CD4-positive, alpha-beta T cell (primary cell): ENCODE data around the gene GDAP1L1. TPM values are rescaled to one million over a fixed set of nuclear protein-coding genes. Genes with fewer than 3 reads are reported as not detected.

Experiments used
- ATAC-seq: fragments of 200-7000 bp; cut with Tn5 transposase; one replicate; pipeline ENCODE4 v1.10.0; 2022; ENCODE audit warnings: mild to moderate bottlenecking; ENCODE audit not compliant: poor library complexity
- CTCF ChIA-PET: fragments of 350-600 bp; sonication (Branson Sonifier 250); formaldehyde crosslinking; loops from one replicate; lab custom pipeline; 2021; ENCODE audit warnings: antibody characterized with exemption, inconsistent platforms; lab: Charles Lee
- POLR2A ChIA-PET: fragments of 350-600 bp; sonication (Branson Sonifier 250); formaldehyde crosslinking; loops from one replicate; lab custom pipeline; 2021; ENCODE audit warnings: antibody characterized with exemption, inconsistent platforms; lab: Charles Lee
- DNase-seq, 14 experiments: peaks; one replicate each; pipeline ENCODE4 v3.0.0-alpha.2; 2013 to 2020; ENCODE audit warnings: mixed read lengths in 2 of 14
- H3K27ac ChIP-seq, 2 donors: one replicate each; pipeline versions ENCODE4 v1.5.1 to v1.7.0; 2013; ENCODE audit warnings: low read length in 2 of 2, low read depth in 1 of 2, mild to moderate bottlenecking in 1 of 2
- H3K27me3 ChIP-seq, 2 experiments: 1 replicate in 1 of 2; 2 replicates in 1 of 2; pipeline versions ENCODE4 v1.6.1 to v1.7.0; 2013; ENCODE audit warnings: low read length in 2 of 2, control low read depth in 1 of 2, mild to moderate bottlenecking in 1 of 2, moderate library complexity in 1 of 2; ENCODE audit not compliant: insufficient read depth in 2 of 2, control insufficient read depth in 1 of 2
- H3K36me3 ChIP-seq: one replicate; pipeline ENCODE4 v1.6.1; 2013; ENCODE audit warnings: low read length, control low read depth; ENCODE audit not compliant: insufficient read depth
- H3K4me1 ChIP-seq: one replicate; pipeline ENCODE4 v1.6.1; 2013; ENCODE audit warnings: low read length, control low read depth; ENCODE audit not compliant: insufficient read depth
- H3K4me3 ChIP-seq: one replicate; pipeline ENCODE4 v1.5.1; 2013; ENCODE audit warnings: mild to moderate bottlenecking, low read length, moderate library complexity
- H3K9me3 ChIP-seq, 2 experiments: 1 replicate in 1 of 2; 2 replicates in 1 of 2; pipeline versions ENCODE4 v1.6.1 to v1.7.0; 2013; ENCODE audit warnings: low read length in 2 of 2, mild to moderate bottlenecking in 2 of 2, control low read depth in 1 of 2, moderate library complexity in 1 of 2; ENCODE audit not compliant: control insufficient read depth in 1 of 2, insufficient read depth in 1 of 2
- H3K27ac Mint-ChIP-seq: one replicate; pipeline ENCODE4 v1.8.0; 2020; ENCODE audit warnings: mixed read lengths
- H3K27me3 Mint-ChIP-seq: one replicate; pipeline ENCODE4 v1.8.0; 2021; ENCODE audit warnings: mixed read lengths
- H3K36me3 Mint-ChIP-seq: one replicate; pipeline ENCODE4 v1.8.0; 2021; ENCODE audit warnings: low read depth, mixed read lengths
- H3K4me1 Mint-ChIP-seq: one replicate; pipeline ENCODE4 v1.8.0; 2021; ENCODE audit warnings: low read depth, mixed read lengths
- H3K4me3 Mint-ChIP-seq: one replicate; pipeline ENCODE4 v1.8.0; 2020; ENCODE audit warnings: mild to moderate bottlenecking, mixed read lengths
- H3K9me3 Mint-ChIP-seq: one replicate; pipeline ENCODE4 v1.8.0; 2020; ENCODE audit warnings: mixed read lengths
- CTCF ChIP-seq: fragments of 200-600 bp; IDR thresholded peaks from one replicate; pipeline ENCODE4 v1.8.0; 2022; ENCODE audit warnings: antibody characterized with exemption, mild to moderate bottlenecking
- intact Hi-C, 2 experiments: fragments of 100-400 bp; cut with DNase I in 1 of 2; cut with micrococcal nuclease in 1 of 2; formaldehyde crosslinking; loops; one replicate each; pipeline versions ENCODE4 v1.15.1 to v1.9.0; 2023 to 2025; cut with DNase I, micrococcal nuclease
- total RNA-seq, 174 experiments: library from RNA in 2 of 174; stranded (reverse) in 2 of 174; gene quantifications; one replicate each; pipeline ENCODE4 v1.2.3 and lab custom pipeline; 2021 to 2026

The GDAP1L1 gene
- total RNA-seq, 2 experiments from 2014 or later = not detected

- no peak for ATAC-seq
- Histone ChIP-seq H3K4me3 (no peak overlapping the region), H3K4me1 (no peaks in the 10 kb centered on the region), H3K36me3 (no peaks in the 10 kb centered on the region), H3K27me3 (no peaks in the 10 kb centered on the region), H3K27ac (no peak overlapping the region), H3K9me3 (no peaks in the 10 kb centered on the region)
- CTCF ChIA-PET = no interaction called here
- DNase-seq = no peak
- Mint-ChIP-seq H3K9me3 (no peaks in the 10 kb centered on the region), H3K4me3 (no peak overlapping the region), H3K27me3 (no peaks in the 10 kb centered on the region), H3K36me3 (no peaks in the 10 kb centered on the region), H3K4me1 (no peaks in the 10 kb centered on the region), H3K27ac (no peak overlapping the region)
- intact Hi-C loops = no loop called here
- POLR2A ChIA-PET = no interaction called here
- no peak for TF ChIP-seq CTCF
Measured at GRCh38 chr20:44258226-44258890, 11.2 kb downstream of the GDAP1L1 start.

- DNase-seq (no peak), ATAC-seq (no peak)
- POLR2A ChIA-PET = no interaction called here
- Histone ChIP-seq H3K27ac (no peak overlapping the region), H3K4me3 (no peak overlapping the region), H3K27me3 (no peaks in the 10 kb centered on the region), H3K36me3 (no peaks in the 10 kb centered on the region), H3K9me3 (no peaks in the 10 kb centered on the region), H3K4me1 (no peaks in the 10 kb centered on the region)
- Mint-ChIP-seq H3K9me3 (no peaks in the 10 kb centered on the region), H3K27me3 (no peaks in the 10 kb centered on the region), H3K27ac (no peak overlapping the region), H3K4me3 (no peak overlapping the region), H3K36me3 (peaks cover 3% of the 10 kb centered on the region), H3K4me1 (no peaks in the 10 kb centered on the region)
- intact Hi-C loops = no loop called here
- CTCF ChIA-PET = no interaction called here
- no peak for TF ChIP-seq CTCF
Measured at GRCh38 chr20:44264287-44264686, 17.2 kb downstream of the GDAP1L1 start.

GRCh38 chr20:44268802-44269201 is 21.7 kb downstream of the GDAP1L1 start:
- ChIA-PET CTCF (no interaction called here), POLR2A (no interaction called here)
- peaks cover 5% of the 10 kb centered on the region for H3K36me3 Mint-ChIP-seq
- no peak overlapping the region for H3K27ac Mint-ChIP-seq
- H3K36me3 ChIP-seq = no peaks in the 10 kb centered on the region
- no peaks in the 10 kb centered on the region for H3K9me3 Mint-ChIP-seq
- no peak for TF ChIP-seq CTCF
- no peak overlapping the region for H3K4me3 ChIP-seq
- H3K4me1 ChIP-seq = peaks cover 3% of the 10 kb centered on the region
- intact Hi-C loops = no loop called here
- no peak overlapping the region for H3K4me3 Mint-ChIP-seq
- no peak overlapping the region for H3K27ac ChIP-seq
- H3K4me1 Mint-ChIP-seq = no peaks in the 10 kb centered on the region
- no peaks in the 10 kb centered on the region for H3K9me3 ChIP-seq
- no peak for DNase-seq
- ATAC-seq = no peak
- no peaks in the 10 kb centered on the region for H3K27me3 ChIP-seq
- H3K27me3 Mint-ChIP-seq = no peaks in the 10 kb centered on the region
